Renal pelvis (tissue), 4 donors: Measurements from ENCODE around the gene ATP11B. TPM values are rescaled to one million over a fixed set of nuclear protein-coding genes. Genes with fewer than 3 reads are reported as not detected.

Experiments used
- DNase-seq: peaks from one replicate; pipeline ENCODE4 v3.0.0-alpha.2; 2013
- polyA plus RNA-seq, 3 donors: library from polyadenylated mRNA; unstranded; fragments of 120-200 nt; gene quantifications; one replicate each; pipeline ENCODE4 v1.2.1, GENCODE V29; 2013; ENCODE audit not compliant: insufficient read length in 3 of 3

ATP11B gene
- polyA plus RNA-seq, 3 donors: 51.5 to 53.6 (median 52.7) TPM

- no peak for DNase-seq
These were observed 115.2 kb downstream of the ATP11B start for GRCh38 chr3:182908471-182908870.

DNA sequence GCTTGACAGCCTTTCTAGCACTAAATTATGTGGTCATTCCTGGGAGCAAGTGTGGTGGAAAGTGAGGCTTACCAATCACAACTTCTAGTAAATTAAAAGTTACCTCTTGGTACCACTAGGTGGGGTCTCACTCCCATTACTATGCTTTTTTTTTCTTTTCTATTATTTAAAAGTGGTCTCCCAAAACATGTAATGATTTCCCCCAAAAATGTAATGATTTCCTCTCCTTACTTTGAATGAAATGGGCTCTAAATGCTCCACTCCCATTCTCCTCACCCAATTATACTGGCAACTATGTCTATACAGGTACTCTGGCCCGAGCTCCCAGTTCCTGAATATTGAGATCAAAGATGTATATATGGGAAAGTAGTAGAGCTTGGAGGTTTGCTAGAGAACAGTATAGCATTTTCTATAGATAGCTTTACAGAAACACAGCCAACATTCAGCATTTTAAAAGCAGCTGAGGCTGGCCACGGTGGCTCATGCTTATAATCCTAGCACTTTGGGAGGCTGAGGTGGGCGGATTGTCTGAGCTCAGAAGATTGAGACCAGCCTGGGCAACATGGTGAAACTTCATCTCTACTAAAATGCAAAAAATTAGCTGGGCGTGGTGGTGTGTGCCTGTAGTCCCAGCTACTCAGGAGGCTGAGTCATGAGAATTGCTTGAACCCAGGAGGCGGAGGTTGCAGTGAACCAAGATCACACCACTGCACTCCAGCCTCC, 116.2 kb downstream of the ATP11B start:
- peak; percentile 16 for DNase-seq

DNA sequence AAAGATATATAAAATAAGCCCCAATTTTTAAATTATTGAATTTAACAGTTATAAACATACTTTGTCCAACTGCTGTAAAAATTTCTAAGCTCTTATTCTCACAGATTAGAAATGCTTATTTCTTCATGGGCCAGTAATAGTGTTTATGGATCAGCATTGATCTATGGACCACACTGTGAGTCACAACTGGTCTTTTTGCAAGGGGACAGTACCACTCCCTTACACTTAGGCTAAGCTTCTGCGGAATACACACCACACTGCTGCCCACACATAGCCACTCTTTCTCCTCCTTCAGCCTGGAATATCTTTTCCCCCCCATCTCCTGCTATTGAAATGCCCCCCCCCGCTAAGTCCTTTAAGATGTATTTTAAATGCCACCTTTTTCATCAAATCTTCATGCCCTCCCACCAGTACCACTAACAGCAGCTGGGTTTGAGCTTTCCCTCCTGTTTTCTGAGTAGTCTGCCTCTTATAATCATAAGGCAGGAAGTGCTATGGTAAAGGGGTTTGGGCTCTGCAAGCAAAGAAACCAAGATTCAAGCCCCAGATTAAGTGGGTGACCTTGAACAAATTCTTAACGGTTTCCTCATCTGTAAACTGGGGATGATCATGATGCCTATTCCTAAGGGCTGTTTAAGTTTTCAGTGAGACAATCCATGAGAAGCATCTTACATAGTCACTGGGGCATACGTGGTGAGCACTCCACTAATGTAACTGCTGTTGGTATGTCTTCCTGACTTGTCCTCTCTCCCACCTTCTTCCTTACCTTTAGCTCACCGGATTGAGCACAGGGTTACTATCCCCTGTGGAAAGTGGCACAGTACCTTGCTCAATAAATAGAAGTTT, 117.9 kb downstream of the ATP11B start:
- DNase-seq: no peak

DNA sequence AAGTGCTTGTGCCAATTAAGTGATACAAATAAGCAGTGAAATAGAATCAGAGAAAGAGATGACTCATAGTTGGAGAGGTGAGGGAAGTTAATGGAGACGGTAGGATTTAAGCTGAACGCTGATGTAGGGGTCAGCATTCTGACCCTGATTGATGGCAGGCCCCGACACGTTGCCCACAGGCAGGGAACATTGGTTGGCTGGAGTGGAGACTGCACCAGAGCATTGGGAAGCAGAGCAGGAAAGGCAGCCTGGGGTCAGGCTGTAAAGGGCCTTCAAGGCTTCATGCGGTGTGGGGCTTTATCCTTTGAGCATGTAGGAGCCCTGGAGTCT, 118.4 kb downstream of the ATP11B start:
- no peak for DNase-seq

GRCh38 chr3:182912474-182912873, 119.2 kb downstream of the ATP11B start:
- no peak for DNase-seq

- DNase-seq: no peak
These were observed 120.6 kb downstream of the ATP11B start for GRCh38 chr3:182913889-182914288.

GRCh38 chr3:182914341-182914740, 121.0 kb downstream of the ATP11B start:
- no peak for DNase-seq

DNA sequence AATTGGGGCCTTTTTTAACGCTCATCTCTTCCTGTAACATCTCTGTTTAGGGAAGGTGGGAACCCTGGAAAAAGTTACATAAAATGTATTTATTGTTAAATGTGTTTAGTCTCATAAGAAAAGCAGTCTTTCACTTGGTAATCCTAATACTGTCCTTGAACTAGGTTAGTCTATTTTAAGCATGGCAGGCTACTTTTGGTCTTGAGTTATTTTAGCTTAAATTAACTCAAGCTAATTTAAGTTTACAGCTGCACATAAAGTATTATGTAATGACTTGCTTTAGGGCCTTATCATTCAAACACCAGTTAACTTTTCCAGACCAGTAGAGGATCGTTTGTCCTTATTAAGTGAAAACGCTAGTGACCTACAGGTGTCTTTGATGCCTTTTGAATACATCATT, 123.8 kb downstream of the ATP11B start:
- no peak for DNase-seq

DNA sequence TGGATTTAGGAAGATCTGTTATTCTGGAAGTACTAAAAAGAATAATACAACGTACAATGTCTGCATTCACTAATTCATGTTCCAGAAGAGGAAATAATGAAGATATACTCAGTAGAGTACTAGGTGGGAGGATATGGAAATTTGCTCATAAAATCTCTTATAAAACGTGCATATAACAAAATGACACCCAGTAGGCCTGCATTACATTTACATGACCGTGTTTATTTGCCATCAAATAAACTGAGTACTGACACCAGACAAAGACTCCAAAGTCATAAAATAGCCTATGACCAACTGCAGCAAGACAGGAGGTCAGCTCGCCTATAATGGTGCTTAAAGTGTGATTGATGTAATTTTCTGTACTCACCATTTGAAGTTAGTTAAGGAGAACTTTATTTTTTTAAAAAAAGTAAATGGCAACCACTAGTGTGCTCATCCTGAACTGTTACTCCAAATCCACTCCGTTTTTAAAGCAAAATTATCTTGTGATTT, 126.6 kb downstream of the ATP11B start:
- no peak for DNase-seq

- no peak for DNase-seq
These were observed 127.3 kb downstream of the ATP11B start for GRCh38 chr3:182920515-182921084.

DNA sequence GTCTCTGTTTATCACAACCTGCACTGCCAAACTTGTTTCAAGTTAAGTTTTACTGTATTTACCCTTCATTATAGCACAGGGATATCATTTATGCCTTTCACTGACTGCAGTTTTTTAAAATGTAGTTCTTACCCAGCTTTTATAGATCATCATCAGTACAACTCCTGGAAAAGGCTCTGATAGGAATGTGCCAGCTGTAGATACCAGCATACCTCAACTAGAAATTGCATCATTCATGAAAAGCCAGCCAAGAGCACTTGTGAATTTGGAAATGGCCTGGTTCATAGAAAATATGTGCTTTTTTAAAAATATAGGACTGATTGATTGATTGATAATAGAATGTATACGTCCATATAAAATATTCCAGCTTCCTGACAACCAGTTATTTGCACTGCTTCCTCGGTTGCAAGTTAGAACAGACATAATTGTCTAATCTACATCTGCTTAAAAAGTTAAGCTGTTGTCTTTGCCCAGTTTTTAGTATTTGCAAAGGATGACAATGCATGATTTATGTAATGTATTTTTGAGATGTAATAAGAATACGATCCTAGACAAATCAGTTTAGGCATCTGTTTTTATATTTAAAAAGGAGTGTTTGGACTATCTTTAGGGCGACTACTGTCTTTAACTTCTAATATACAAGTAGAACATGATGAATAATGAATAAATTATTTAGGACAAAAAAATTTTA, 128.5 kb downstream of the ATP11B start:
- no peak for DNase-seq

- no peak for DNase-seq
These were observed 132.1 kb downstream of the ATP11B start for GRCh38 chr3:182925330-182925943.

GRCh38 chr3:182925944-182926337, 132.6 kb downstream of the ATP11B start:
- no peak for DNase-seq

DNA sequence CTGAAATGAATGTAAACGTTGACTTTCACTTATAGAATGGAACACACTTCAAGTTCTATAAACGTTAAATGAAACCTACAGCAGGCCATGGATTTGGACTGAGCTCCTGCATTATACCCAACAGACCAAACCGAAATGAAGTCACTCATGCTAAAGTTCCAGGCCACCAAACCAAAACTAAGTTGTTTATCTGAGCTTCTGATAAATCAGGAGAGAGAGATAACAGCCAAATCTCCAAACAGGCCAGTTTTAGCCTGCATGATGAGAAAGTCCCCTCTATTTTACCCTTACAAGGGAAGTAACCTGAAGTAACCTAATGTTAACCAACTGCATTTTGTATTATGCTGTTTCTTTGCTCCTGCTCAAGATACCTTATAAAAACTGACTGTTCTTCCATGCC, 142.5 kb downstream of the ATP11B start:
- DNase-seq: no peak

- DNase-seq: peak; percentile 52
These were observed 143.1 kb downstream of the ATP11B start for GRCh38 chr3:182936239-182936917.

DNA sequence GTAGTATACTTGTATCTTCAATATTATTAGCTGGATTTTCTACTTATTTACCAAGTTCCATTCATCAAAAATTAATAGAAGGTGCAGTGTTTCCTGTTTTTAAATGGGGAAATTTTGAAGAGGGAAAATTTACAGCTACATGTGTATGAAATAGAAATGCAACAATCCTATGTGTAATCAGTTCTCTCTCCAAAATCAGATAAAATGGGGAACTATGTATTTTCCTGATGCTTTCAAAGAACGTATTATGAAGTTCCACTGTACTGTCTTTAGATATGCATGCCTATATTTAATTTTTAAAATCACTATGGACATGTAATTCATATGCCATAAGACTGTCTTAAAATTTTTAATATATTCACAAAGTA, 143.6 kb downstream of the ATP11B start:
- no peak for DNase-seq

- DNase-seq: no peak
These were observed 144.2 kb downstream of the ATP11B start for GRCh38 chr3:182937293-182938051.

DNA sequence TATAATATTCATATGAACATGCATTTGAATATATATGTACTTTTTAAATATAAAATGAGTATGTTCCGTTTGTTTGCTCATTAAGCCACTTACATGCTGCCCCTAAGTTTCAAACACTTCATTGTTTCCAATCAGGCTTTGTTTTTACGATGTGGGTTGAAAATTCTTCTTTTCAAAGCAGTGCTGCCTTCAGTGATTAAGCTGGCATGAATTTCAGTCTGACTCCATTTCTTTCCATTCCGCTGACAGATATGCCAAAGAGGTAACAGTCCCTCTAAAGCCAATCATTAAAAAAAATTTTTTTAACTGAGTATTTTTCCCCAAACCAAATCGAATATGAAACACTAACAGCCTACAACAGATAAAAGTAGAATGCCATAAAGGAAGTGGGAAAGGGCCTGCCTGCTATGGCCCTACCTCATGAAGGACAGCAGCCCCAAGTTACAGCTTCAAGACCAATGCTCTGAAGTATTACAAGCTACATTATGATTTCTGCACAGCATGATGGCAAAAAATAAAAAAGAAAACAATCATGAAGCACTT, 147.0 kb downstream of the ATP11B start:
- no peak for DNase-seq

GRCh38 chr3:182941719-182942118, 148.4 kb downstream of the ATP11B start:
- no peak for DNase-seq

DNA sequence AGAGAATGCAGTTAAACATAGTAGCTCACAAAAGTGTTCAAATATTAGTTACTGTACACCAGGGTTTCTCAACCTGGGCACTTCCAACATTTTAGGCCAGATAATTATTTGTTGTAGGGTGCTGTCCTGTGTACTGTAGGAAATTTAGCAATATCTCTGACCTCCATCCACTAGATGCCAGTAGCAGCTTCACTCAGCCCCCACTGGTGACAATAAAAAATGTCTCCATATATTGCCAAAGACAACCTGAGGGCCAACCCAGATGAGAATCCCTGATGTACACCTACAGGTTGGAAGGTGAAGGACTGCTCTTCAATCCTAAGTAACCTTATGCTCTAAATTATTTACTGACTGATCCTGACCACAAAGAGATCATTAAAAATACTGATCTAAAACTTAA, 154.6 kb downstream of the ATP11B start:
- no peak for DNase-seq
